GM12878 (cell line): ENCODE data around the gene COASY. TPM values are rescaled to one million over a fixed set of nuclear protein-coding genes. Genes with fewer than 3 reads are reported as not detected.

Experiments
- ATAC-seq: fragments of 200-7000 bp; cut with Tn5 transposase; 3 replicates; pipeline ENCODE4 v1.9.1; 2020; ENCODE audit warnings: mild to moderate bottlenecking, moderate library complexity
- BruUV-seq: library from RNA; stranded (reverse); fragments of 400-500 nt; replicated peaks from 2 replicates; lab custom pipeline; 2021; lab: Mats Ljungman, UMichigan
- CTCF ChIA-PET: fragments of 300-600 bp; sonication (Branson Sonifier 250); formaldehyde crosslinking; extraction: SDS; loops from one replicate; lab custom pipeline; 2021; ENCODE audit warnings: inconsistent platforms; lab: Yijun Ruan, JAX
- POLR2A ChIA-PET: fragments of 350-600 bp; formaldehyde crosslinking; extraction: SDS; loops from one replicate; lab custom pipeline; 2021; ENCODE audit warnings: inconsistent platforms; lab: Charles Lee
- RAD21 ChIA-PET: fragments of 300-600 bp; sonication (Branson Sonifier 250); formaldehyde crosslinking; loops from one replicate; lab custom pipeline; 2023; ENCODE audit warnings: antibody characterized with exemption; ENCODE audit not compliant: unreplicated experiment; lab: Charles Lee
- SMC1A ChIA-PET: fragments of 300-600 bp; sonication (Branson Sonifier 250); formaldehyde crosslinking; loops from one replicate; lab custom pipeline; 2023; ENCODE audit not compliant: unreplicated experiment, uncharacterized antibody; lab: Charles Lee
- DNase-seq: peaks from one replicate; pipeline ENCODE4 v3.0.0-alpha.2; 2011; ENCODE audit warnings: low read depth, low spot score
- FAIRE-seq: peaks from 3 replicates; lab custom pipeline; 2011; peaks lifted over from hg19 to GRCh38; lab: Jason Lieb, UNC
- H2AFZ ChIP-seq: 2 replicates; pipeline ENCODE4 v1.6.0; 2011; ENCODE audit warnings: low read depth, low read length, control low read depth; ENCODE audit not compliant: control insufficient read depth
- H3K27ac ChIP-seq: 2 replicates; pipeline ENCODE4 v1.5.1; 2011; ENCODE audit warnings: control low read depth; ENCODE audit not compliant: control insufficient read depth, insufficient read depth
- H3K27me3 ChIP-seq, 2 experiments: replicated peaks in 1 of 2; 2 replicates each; pipeline versions ENCODE4 v1.6.0 to v1.6.1; 2011; ENCODE audit warnings: low read length in 1 of 2; ENCODE audit not compliant: control insufficient read depth in 2 of 2, insufficient read depth in 2 of 2
- H3K36me3 ChIP-seq, 2 experiments: 2 replicates each; pipeline ENCODE4 v1.5.1; 2011; ENCODE audit warnings: low read length in 1 of 2; ENCODE audit not compliant: control insufficient read depth in 2 of 2, insufficient read depth in 2 of 2
- H3K4me1 ChIP-seq: 2 replicates; pipeline ENCODE4 v1.6.1; 2011; ENCODE audit warnings: mild to moderate bottlenecking, low read length, moderate library complexity, mixed read lengths; ENCODE audit not compliant: control insufficient read depth, insufficient read depth
- H3K4me2 ChIP-seq: 2 replicates; pipeline ENCODE4 v1.6.0; 2011; ENCODE audit warnings: control low read depth; ENCODE audit not compliant: control insufficient read depth, insufficient read depth
- H3K4me3 ChIP-seq: fragments of 200-600 bp; sonication (generic); 2 replicates; pipeline ENCODE4 v1.5.1; 2016
- H3K79me2 ChIP-seq: 2 replicates; pipeline ENCODE4 v1.6.0; 2011; ENCODE audit warnings: low read length; ENCODE audit not compliant: control insufficient read depth, insufficient read depth
- H3K9ac ChIP-seq: 2 replicates; pipeline ENCODE4 v1.8.0; 2011; ENCODE audit warnings: low read length, control low read depth, mixed read lengths; ENCODE audit not compliant: control insufficient read depth, insufficient read depth
- H3K9me3 ChIP-seq: replicated peaks from 3 replicates; pipeline ENCODE4 v1.5.1; 2011; ENCODE audit warnings: mild to moderate bottlenecking, low read length; ENCODE audit not compliant: control insufficient read depth, insufficient read depth
- H4K20me1 ChIP-seq: 2 replicates; pipeline ENCODE4 v1.6.0; 2011; ENCODE audit not compliant: control insufficient read depth, insufficient read depth
- ELK1 ChIP-seq: IDR thresholded peaks from 2 replicates; pipeline ENCODE4 v1.6.1; 2012; ENCODE audit warnings: low read depth, low read length, improper control_type of control experiment
- HCFC1 ChIP-seq: fragments of 150-350 bp; IDR thresholded peaks from 2 replicates; pipeline ENCODE4 v1.6.1; 2014; ENCODE audit warnings: low read length
- IKZF2 ChIP-seq, 2 experiments: fragments of 450-650 bp; IDR thresholded peaks; 2 replicates each; pipeline ENCODE4 v1.6.1; 2017; ENCODE audit warnings: mild to moderate bottlenecking in 2 of 2, moderate library complexity in 2 of 2
- NR2C2 ChIP-seq: IDR thresholded peaks from 2 replicates; pipeline ENCODE4 v1.6.1; 2011; ENCODE audit warnings: borderline replicate concordance, low read depth; ENCODE audit not compliant: control insufficient read depth, insufficient read length
- RELA ChIP-seq: fragments of 450-650 bp; IDR thresholded peaks from 2 replicates; pipeline ENCODE4 v1.8.0; 2014; ENCODE audit warnings: borderline replicate concordance; ENCODE audit not compliant: partially characterized antibody
- ZSCAN29 ChIP-seq: fragments of 450-650 bp; IDR thresholded peaks from 2 replicates; pipeline ENCODE4 v1.6.1; 2017; ENCODE audit warnings: mild to moderate bottlenecking, moderate library complexity
- WGBS: methylation state at CpG from one replicate; pipeline ENCODE4 v1.1.6; 2016; ENCODE audit warnings: low lambda C conversion rate; ENCODE audit not compliant: insufficient replicate concordance, insufficient coverage; ENCODE audit errors: missing lambda C conversion rate; 5-methylcytosine and 5-hydroxymethylcytosine counted together
- in situ Hi-C: fragments of 300-500 bp; cut with MboI; formaldehyde crosslinking; loops from 9 replicates; pipeline ENCODE4 v1.14.3; 2018; ENCODE audit warnings: mixed read lengths
- intact Hi-C: fragments of 100-400 bp; cut with micrococcal nuclease; formaldehyde crosslinking; loops from one replicate; pipeline ENCODE4 v1.14.2; 2022; ENCODE audit not compliant: unreplicated experiment
- polyA plus RNA-seq, 11 experiments: library from polyadenylated mRNA; depleted of rRNA in 4 of 11; unstranded in 6 of 11; stranded (reverse) in 5 of 11; fragments of >200 nt; fragmentation: Nextera tagmentation in 4 of 11; fragmentation: Illumina TruSeq in 1 of 11; extraction: Ambion mirVana in 4 of 11; extraction: Trizol in 1 of 11; gene quantifications; 1 replicate in 1 of 11; 2 replicates in 10 of 11; pipeline versions ENCODE4 v1.2.1 to v1.2.3, GENCODE V29; 2011 to 2016; ENCODE audit warnings: inconsistent platforms in 2 of 11, missing spikeins in 2 of 11, low read depth in 1 of 11
- total RNA-seq, 4 experiments: library from RNA; depleted of rRNA in 3 of 4; stranded (reverse); fragments of >200 nt in 3 of 4; fragmentation: Illumina TruSeq in 1 of 4; extraction: Trizol in 1 of 4; gene quantifications; 2 replicates each; pipeline versions ENCODE4 v1.2.1 to v1.2.3, GENCODE V29; 2013 to 2021
- TF ChIP-seq, protein P1 (sequence below): fragments of 450-650 bp; IDR thresholded peaks from 2 replicates; pipeline ENCODE4 v1.6.1; 2017; ENCODE audit warnings: mild to moderate bottlenecking
- TF ChIP-seq, protein P2 (sequence below): fragments of 450-650 bp; IDR thresholded peaks from 2 replicates; pipeline ENCODE4 v1.6.1; 2016; ENCODE audit warnings: mild to moderate bottlenecking
- TF ChIP-seq, protein P3 (sequence below): IDR thresholded peaks from 2 replicates; pipeline ENCODE4 v1.6.1; 2012; ENCODE audit warnings: low read depth, low read length, improper control_type of control experiment

COASY gene
- total and polyA plus RNA-seq, 10 of the 15 experiments (the other 5 are each of a cell fraction or from before 2014, with no cell fraction given) = 18.6 to 93.9 (median 43.2) TPM

DNA sequence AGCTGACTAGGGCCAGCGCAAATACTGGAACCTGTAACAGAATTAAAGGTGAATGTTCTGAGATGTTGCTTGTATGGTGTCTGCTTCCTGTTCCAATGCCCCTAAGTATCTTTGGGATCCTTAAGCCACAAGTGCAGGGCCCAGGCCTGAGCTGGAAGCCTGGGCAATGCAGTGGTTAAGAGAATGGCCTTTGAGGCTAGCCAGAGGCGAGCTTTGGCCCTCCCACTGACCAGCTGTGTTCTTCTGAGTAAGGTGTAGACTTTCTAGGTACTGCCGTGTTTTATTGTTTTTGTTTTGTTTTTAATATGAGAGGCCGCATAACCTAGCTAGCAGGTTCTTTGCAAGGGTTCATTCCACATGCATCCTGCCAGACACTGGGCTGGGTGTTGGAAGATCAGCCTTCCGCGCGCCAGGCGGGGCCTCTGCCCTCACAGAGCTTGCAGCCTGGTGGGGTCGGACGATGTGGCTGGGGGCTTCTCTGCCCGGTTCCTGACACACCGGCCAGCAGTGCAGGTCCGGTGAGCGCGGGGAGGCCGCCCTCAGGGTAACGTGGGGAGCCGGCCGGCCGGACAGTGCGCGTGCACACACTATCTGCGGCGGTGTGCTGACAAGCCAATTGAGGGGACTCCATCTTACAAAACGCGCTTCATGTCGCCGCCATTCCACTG, 4.4 kb downstream of the COASY start:
- Histone ChIP-seq H3K36me3 (peaks cover 23 to 29% of the 10 kb centered on the region in 2 experiments; a peak in 3 of 4 replicates), H3K9ac (no peak overlapping the region; the same call in 1 of the 2 replicates), H3K4me1 (peaks cover 22% of the 10 kb centered on the region), H3K4me2 (peak overlapping the region; percentile 81), H3K27ac (peak overlapping the region; percentile 68), H4K20me1 (no peaks in the 10 kb centered on the region), H3K27me3 (no peaks in the 10 kb centered on the region), H2AFZ (peak overlapping the region; percentile 70), H3K9me3 (no peaks in the 10 kb centered on the region), H3K79me2 (peaks cover 48% of the 10 kb centered on the region), H3K4me3 (peak overlapping the region; percentile 96; the same call in 1 of the 2 replicates)
- DNase-seq = no peak
- intact Hi-C loops (no loop called here), in situ Hi-C loops (no loop called here)
- ChIA-PET POLR2A (interaction anchor here (0.6 to 2.6 kb wide), 4 partner anchors 9 to 194 kb away, joined by 3 to 14 read pairs (median 4); partner anchors contain the start of gene PSMC3IP), SMC1A (interaction anchor here (1.6 kb wide), 1 partner anchor 31 kb away, joined by 4 read pairs; the partner anchor contains the start of gene NAGLU), CTCF (interaction anchor here (1.4 to 2.4 kb wide), 5 partner anchors 11 to 115 kb away, joined by 4 to 23 read pairs (median 6); partner anchors contain the start of gene PSMC3IP), RAD21 (interaction anchor here (1.4 to 1.9 kb wide), 2 partner anchors 12 to 39 kb away, joined by 4 to 14 read pairs; partner anchors contain the start of gene PSMC3IP)
- TF ChIP-seq, protein P1, sequence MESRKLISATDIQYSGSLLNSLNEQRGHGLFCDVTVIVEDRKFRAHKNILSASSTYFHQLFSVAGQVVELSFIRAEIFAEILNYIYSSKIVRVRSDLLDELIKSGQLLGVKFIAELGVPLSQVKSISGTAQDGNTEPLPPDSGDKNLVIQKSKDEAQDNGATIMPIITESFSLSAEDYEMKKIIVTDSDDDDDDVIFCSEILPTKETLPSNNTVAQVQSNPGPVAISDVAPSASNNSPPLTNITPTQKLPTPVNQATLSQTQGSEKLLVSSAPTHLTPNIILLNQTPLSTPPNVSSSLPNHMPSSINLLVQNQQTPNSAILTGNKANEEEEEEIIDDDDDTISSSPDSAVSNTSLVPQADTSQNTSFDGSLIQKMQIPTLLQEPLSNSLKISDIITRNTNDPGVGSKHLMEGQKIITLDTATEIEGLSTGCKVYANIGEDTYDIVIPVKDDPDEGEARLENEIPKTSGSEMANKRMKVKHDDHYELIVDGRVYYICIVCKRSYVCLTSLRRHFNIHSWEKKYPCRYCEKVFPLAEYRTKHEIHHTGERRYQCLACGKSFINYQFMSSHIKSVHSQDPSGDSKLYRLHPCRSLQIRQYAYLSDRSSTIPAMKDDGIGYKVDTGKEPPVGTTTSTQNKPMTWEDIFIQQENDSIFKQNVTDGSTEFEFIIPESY = peak; percentile 93
- TF ChIP-seq, protein P2, sequence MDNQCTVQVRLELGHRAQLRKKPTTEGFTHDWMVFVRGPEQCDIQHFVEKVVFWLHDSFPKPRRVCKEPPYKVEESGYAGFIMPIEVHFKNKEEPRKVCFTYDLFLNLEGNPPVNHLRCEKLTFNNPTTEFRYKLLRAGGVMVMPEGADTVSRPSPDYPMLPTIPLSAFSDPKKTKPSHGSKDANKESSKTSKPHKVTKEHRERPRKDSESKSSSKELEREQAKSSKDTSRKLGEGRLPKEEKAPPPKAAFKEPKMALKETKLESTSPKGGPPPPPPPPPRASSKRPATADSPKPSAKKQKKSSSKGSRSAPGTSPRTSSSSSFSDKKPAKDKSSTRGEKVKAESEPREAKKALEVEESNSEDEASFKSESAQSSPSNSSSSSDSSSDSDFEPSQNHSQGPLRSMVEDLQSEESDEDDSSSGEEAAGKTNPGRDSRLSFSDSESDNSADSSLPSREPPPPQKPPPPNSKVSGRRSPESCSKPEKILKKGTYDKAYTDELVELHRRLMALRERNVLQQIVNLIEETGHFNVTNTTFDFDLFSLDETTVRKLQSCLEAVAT = peak; percentile 97
- no peak for TF ChIP-seq IKZF2 (IDR thresholded peaks at IDR 0.05)
- TF ChIP-seq, protein P3, sequence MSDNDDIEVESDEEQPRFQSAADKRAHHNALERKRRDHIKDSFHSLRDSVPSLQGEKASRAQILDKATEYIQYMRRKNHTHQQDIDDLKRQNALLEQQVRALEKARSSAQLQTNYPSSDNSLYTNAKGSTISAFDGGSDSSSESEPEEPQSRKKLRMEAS = no peak
- no peak for TF ChIP-seq ELK1
- no peak for TF ChIP-seq RELA
- TF ChIP-seq ZSCAN29 = no peak
- no peak for TF ChIP-seq HCFC1
- no peak for TF ChIP-seq NR2C2
- no peak for FAIRE-seq
- ATAC-seq = no peak
- WGBS = 59% methylated on average over 28 of the region's 28 CpGs
- BruUV-seq = no TSS peak
